GM10847 (cell line): ENCODE measurements around the gene SV2A.

Experiments
- POLR2A ChIP-seq: IDR thresholded peaks from 2 replicates; pipeline ENCODE4 v1.6.1; 2011; ENCODE audit not compliant: insufficient read length; ENCODE audit errors: extremely low read depth

Gene SV2A

GRCh38 chr1:149914545-149914944 lies 3.1 kb downstream of the SV2A start:
- no peak for TF ChIP-seq POLR2A

- no peak for TF ChIP-seq POLR2A
These were observed 11.0 kb downstream of the SV2A start for GRCh38 chr1:149906570-149907075.

- TF ChIP-seq POLR2A, result no peak
These were observed 13.7 kb downstream of the SV2A start for GRCh38 chr1:149903836-149904491.

- TF ChIP-seq POLR2A, result peak; percentile 53
These were observed 18.0 kb downstream of the SV2A start, which contains the start of gene BOLA1 for GRCh38 chr1:149899460-149900284. BOLA1 (plus strand) TSS chr1:149899568; CDS start chr1:149900060, 492 bp downstream.

GRCh38 chr1:149896575-149896974 lies 21.1 kb downstream of the SV2A start:
- no peak for TF ChIP-seq POLR2A

- TF ChIP-seq POLR2A, result no peak
These were observed 28.7 kb downstream of the SV2A start for GRCh38 chr1:149888999-149889289.

- TF ChIP-seq POLR2A, result peak; percentile 88
These were observed 29.2 kb downstream of the SV2A start for GRCh38 chr1:149888247-149888998.

- TF ChIP-seq POLR2A, result peak; percentile 91
These were observed 30.0 kb downstream of the SV2A start for GRCh38 chr1:149887456-149888246.

- TF ChIP-seq POLR2A, result peak; percentile 65
These were observed 30.5 kb downstream of the SV2A start for GRCh38 chr1:149887196-149887455.

- peak; percentile 97 for TF ChIP-seq POLR2A
These were observed 31.0 kb downstream of the SV2A start for GRCh38 chr1:149886396-149887195.

GRCh38 chr1:149885339-149886120 lies 32.1 kb downstream of the SV2A start:
- peak; percentile 85 for TF ChIP-seq POLR2A

GRCh38 chr1:149884433-149885338 lies 33.0 kb downstream of the SV2A start:
- no peak for TF ChIP-seq POLR2A
